SK-N-SH (cell line): ENCODE results near the gene DOCK10.

Experiments
- CHD2 ChIP-seq: fragments of 150-350 bp; IDR thresholded peaks from 2 replicates; pipeline ENCODE4 v1.6.1; 2018; ENCODE audit warnings: low read length; ENCODE audit not compliant: partially characterized antibody
- EP300 ChIP-seq, 2 experiments: IDR thresholded peaks; 2 replicates each; pipeline versions ENCODE4 v1.4.0 to v1.6.1; 2012; ENCODE audit warnings: borderline replicate concordance in 1 of 2, low read depth in 1 of 2, low read length in 1 of 2
- EZH2phosphoT487 ChIP-seq: fragments of 200-600 bp; sonication (generic); IDR thresholded peaks from 2 replicates; pipeline ENCODE4 v1.6.1; 2017; ENCODE audit warnings: low read depth, mixed run types, mild to moderate bottlenecking, antibody characterized with exemption, moderate library complexity, borderline replicate concordance
- GABPA ChIP-seq: IDR thresholded peaks from 2 replicates; pipeline ENCODE4 v1.4.0; 2012; ENCODE audit warnings: low read depth, mild to moderate bottlenecking
- MXI1 ChIP-seq: IDR thresholded peaks from 2 replicates; pipeline ENCODE4 v1.6.1; 2012; ENCODE audit warnings: mild to moderate bottlenecking, low read depth, low read length, improper control_type of control experiment
- POLR2AphosphoS5 ChIP-seq: IDR thresholded peaks from 2 replicates; pipeline ENCODE4 v1.6.1; 2012; ENCODE audit warnings: low read depth, low read length
- RAD21 ChIP-seq: IDR thresholded peaks from 2 replicates; pipeline ENCODE4 v1.6.1; 2012; ENCODE audit warnings: mild to moderate bottlenecking, low read length
- RCOR1 ChIP-seq: fragments of 150-350 bp; IDR thresholded peaks from 2 replicates; pipeline ENCODE4 v1.6.1; 2017; ENCODE audit warnings: antibody characterized with exemption, low read length
- RFX5 ChIP-seq: IDR thresholded peaks from 2 replicates; pipeline ENCODE4 v1.6.1; 2012; ENCODE audit warnings: mild to moderate bottlenecking, improper control_type of control experiment, low read length
- SIN3A ChIP-seq: IDR thresholded peaks from 2 replicates; pipeline ENCODE4 v1.6.1; 2012; ENCODE audit warnings: low read depth, mild to moderate bottlenecking, low read length, moderate library complexity, borderline replicate concordance
- TCF12 ChIP-seq: IDR thresholded peaks from 2 replicates; pipeline ENCODE4 v1.4.0; 2012
- TF ChIP-seq, protein P1 (sequence below): fragments of 200-600 bp; sonication (generic); IDR thresholded peaks from 2 replicates; pipeline ENCODE4 v1.6.1; 2017; ENCODE audit warnings: antibody characterized with exemption, mild to moderate bottlenecking, moderate library complexity
- TF ChIP-seq, protein P2 (sequence below): IDR thresholded peaks from 2 replicates; pipeline ENCODE4 v1.4.0; 2012; ENCODE audit warnings: low read depth, borderline replicate concordance
- TF ChIP-seq, protein P3 (sequence below): IDR thresholded peaks from 2 replicates; pipeline ENCODE4 v1.6.1; 2012; ENCODE audit warnings: mild to moderate bottlenecking, low read depth, low read length, moderate library complexity

DNA sequence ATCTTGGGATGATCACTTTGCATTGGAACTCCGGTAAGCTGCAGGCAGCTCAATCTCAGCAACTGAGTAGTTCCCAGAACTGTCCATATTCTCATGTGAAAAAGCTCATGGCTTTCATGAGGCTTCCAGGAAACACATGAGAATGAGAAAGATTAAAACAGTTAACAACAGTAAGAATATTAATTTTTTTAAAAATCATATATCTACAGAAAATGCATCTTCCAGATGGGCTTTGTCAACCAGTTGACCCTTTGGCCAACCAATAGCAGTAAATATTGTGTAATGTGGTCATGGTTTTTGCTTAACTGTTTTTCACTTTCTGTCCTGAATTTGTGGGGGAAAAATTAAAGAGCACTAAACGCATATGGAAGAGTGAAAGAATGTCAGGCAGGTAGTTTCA, 194.9 kb downstream of the DOCK10 start:
- TF ChIP-seq GABPA, result no peak
- TF ChIP-seq RFX5, result no peak
- TF ChIP-seq, protein P1, sequence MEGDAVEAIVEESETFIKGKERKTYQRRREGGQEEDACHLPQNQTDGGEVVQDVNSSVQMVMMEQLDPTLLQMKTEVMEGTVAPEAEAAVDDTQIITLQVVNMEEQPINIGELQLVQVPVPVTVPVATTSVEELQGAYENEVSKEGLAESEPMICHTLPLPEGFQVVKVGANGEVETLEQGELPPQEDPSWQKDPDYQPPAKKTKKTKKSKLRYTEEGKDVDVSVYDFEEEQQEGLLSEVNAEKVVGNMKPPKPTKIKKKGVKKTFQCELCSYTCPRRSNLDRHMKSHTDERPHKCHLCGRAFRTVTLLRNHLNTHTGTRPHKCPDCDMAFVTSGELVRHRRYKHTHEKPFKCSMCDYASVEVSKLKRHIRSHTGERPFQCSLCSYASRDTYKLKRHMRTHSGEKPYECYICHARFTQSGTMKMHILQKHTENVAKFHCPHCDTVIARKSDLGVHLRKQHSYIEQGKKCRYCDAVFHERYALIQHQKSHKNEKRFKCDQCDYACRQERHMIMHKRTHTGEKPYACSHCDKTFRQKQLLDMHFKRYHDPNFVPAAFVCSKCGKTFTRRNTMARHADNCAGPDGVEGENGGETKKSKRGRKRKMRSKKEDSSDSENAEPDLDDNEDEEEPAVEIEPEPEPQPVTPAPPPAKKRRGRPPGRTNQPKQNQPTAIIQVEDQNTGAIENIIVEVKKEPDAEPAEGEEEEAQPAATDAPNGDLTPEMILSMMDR, result no peak
- TF ChIP-seq, protein P2, sequence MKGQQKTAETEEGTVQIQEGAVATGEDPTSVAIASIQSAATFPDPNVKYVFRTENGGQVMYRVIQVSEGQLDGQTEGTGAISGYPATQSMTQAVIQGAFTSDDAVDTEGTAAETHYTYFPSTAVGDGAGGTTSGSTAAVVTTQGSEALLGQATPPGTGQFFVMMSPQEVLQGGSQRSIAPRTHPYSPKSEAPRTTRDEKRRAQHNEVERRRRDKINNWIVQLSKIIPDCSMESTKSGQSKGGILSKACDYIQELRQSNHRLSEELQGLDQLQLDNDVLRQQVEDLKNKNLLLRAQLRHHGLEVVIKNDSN, result no peak
- TF ChIP-seq, protein P3, sequence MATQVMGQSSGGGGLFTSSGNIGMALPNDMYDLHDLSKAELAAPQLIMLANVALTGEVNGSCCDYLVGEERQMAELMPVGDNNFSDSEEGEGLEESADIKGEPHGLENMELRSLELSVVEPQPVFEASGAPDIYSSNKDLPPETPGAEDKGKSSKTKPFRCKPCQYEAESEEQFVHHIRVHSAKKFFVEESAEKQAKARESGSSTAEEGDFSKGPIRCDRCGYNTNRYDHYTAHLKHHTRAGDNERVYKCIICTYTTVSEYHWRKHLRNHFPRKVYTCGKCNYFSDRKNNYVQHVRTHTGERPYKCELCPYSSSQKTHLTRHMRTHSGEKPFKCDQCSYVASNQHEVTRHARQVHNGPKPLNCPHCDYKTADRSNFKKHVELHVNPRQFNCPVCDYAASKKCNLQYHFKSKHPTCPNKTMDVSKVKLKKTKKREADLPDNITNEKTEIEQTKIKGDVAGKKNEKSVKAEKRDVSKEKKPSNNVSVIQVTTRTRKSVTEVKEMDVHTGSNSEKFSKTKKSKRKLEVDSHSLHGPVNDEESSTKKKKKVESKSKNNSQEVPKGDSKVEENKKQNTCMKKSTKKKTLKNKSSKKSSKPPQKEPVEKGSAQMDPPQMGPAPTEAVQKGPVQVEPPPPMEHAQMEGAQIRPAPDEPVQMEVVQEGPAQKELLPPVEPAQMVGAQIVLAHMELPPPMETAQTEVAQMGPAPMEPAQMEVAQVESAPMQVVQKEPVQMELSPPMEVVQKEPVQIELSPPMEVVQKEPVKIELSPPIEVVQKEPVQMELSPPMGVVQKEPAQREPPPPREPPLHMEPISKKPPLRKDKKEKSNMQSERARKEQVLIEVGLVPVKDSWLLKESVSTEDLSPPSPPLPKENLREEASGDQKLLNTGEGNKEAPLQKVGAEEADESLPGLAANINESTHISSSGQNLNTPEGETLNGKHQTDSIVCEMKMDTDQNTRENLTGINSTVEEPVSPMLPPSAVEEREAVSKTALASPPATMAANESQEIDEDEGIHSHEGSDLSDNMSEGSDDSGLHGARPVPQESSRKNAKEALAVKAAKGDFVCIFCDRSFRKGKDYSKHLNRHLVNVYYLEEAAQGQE, result no peak
- TF ChIP-seq RCOR1, result no peak
- TF ChIP-seq SIN3A, result no peak
- no peak for TF ChIP-seq CHD2
- TF ChIP-seq RAD21, result no peak
- no peak for TF ChIP-seq EZH2phosphoT487
- no peak for TF ChIP-seq EP300 (IDR thresholded peaks at IDR 0.05; ENCODE audit: borderline replicate concordance in 1 of 2, low read depth in 1 of 2, low read length in 1 of 2)
- TF ChIP-seq MXI1, result no peak
- no peak for TF ChIP-seq POLR2AphosphoS5
- TF ChIP-seq TCF12, result no peak
